Panc1 (cell line): Measurements from ENCODE around the gene TEAD4. TPM values are rescaled to one million over a fixed set of nuclear protein-coding genes. Genes with fewer than 3 reads are reported as not detected.

Experiments used
- ATAC-seq: fragments of 200-7000 bp; cut with Tn5 transposase; 2 replicates; pipeline ENCODE4 v1.9.1; 2020; ENCODE audit warnings: mild to moderate bottlenecking, moderate library complexity
- BruUV-seq: library from RNA; stranded (reverse); fragments of 400-500 nt; replicated peaks from 2 replicates; lab custom pipeline; 2021; lab: Mats Ljungman, UMichigan
- CTCF ChIA-PET: fragments of 300-600 bp; sonication (Branson Sonifier 250); formaldehyde crosslinking; loops from one replicate; lab custom pipeline; 2022; ENCODE audit warnings: antibody characterized with exemption; lab: Charles Lee
- POLR2A ChIA-PET: fragments of 300-600 bp; sonication (Branson Sonifier 250); formaldehyde crosslinking; loops from one replicate; lab custom pipeline; 2022; ENCODE audit warnings: antibody characterized with exemption; lab: Charles Lee
- DNase-seq: peaks from one replicate; pipeline ENCODE4 v3.0.0-alpha.2; 2010; ENCODE audit warnings: low read depth, low spot score
- H3K27ac ChIP-seq: 2 replicates; pipeline ENCODE4 v1.5.1; 2011; ENCODE audit warnings: mild to moderate bottlenecking, low read length, inconsistent platforms
- H3K27me3 ChIP-seq: fragments of 200-500 bp; sonication (Bioruptor generic); 2 replicates; pipeline ENCODE4 v1.6.0; 2014; ENCODE audit warnings: low read length, inconsistent platforms; ENCODE audit not compliant: control insufficient read depth, insufficient read depth
- H3K36me3 ChIP-seq: fragments of 200-500 bp; sonication (Bioruptor generic); 2 replicates; pipeline ENCODE4 v1.5.1; 2014; ENCODE audit warnings: inconsistent platforms, mild to moderate bottlenecking, low read length, moderate library complexity; ENCODE audit not compliant: control insufficient read depth, insufficient read depth
- H3K4me1 ChIP-seq: 2 replicates; pipeline ENCODE4 v1.5.1; 2011; ENCODE audit warnings: inconsistent platforms, mild to moderate bottlenecking, low read length, moderate library complexity; ENCODE audit not compliant: control insufficient read depth, insufficient read depth
- H3K4me3 ChIP-seq, 2 experiments: 2 replicates each; pipeline ENCODE4 v1.5.1; 2011 to 2012; ENCODE audit warnings: low read depth in 2 of 2, low read length in 2 of 2, mild to moderate bottlenecking in 2 of 2, inconsistent platforms in 1 of 2, moderate library complexity in 1 of 2
- H3K9me3 ChIP-seq: fragments of 200-500 bp; sonication (Bioruptor generic); 2 replicates; pipeline ENCODE4 v1.5.1; 2014; ENCODE audit warnings: low read depth, mild to moderate bottlenecking, inconsistent platforms, low read length, moderate library complexity; ENCODE audit not compliant: control insufficient read depth, insufficient read depth
- CTCF ChIP-seq: fragments of 450-650 bp; IDR thresholded peaks from 2 replicates; pipeline ENCODE4 v1.5.1; 2017; ENCODE audit warnings: mild to moderate bottlenecking
- POLR2AphosphoS5 ChIP-seq: IDR thresholded peaks from 2 replicates; pipeline ENCODE4 v1.6.1; 2012; ENCODE audit warnings: mild to moderate bottlenecking, low read depth, low read length, moderate library complexity
- REST ChIP-seq, 2 experiments: IDR thresholded peaks; 2 replicates each; pipeline ENCODE4 v1.6.1; 2011 to 2012; ENCODE audit warnings: low read depth in 2 of 2, control low read depth in 1 of 2, low read length in 1 of 2, mild to moderate bottlenecking in 1 of 2, moderate library complexity in 1 of 2; ENCODE audit not compliant: insufficient read depth in 1 of 2
- SIN3A ChIP-seq: IDR thresholded peaks from 2 replicates; pipeline ENCODE4 v1.6.1; 2012; ENCODE audit warnings: low read depth, mild to moderate bottlenecking, low read length, moderate library complexity, borderline replicate concordance; ENCODE audit not compliant: insufficient read depth
- TCF7L2 ChIP-seq: IDR thresholded peaks from 2 replicates; pipeline ENCODE4 v1.6.1; 2011; ENCODE audit warnings: mild to moderate bottlenecking, low read depth, low read length, inconsistent platforms
- in situ Hi-C: cut with HindIII; loops from 2 replicates; pipeline ENCODE4 v1.10.0; 2016; ENCODE audit warnings: low sequenced_read_pairs, low pct_unique_long_range_greater_than_20kb
- intact Hi-C: fragments of 100-400 bp; cut with micrococcal nuclease; formaldehyde crosslinking; loops from one replicate; pipeline ENCODE4 v1.10.0; 2022; ENCODE audit not compliant: unreplicated experiment
- total RNA-seq: library from RNA; stranded (reverse); gene quantifications from one replicate; pipeline ENCODE4 v1.2.1, GENCODE V29; 2021; ENCODE audit not compliant: unreplicated experiment

TEAD4 gene
- total RNA-seq, 1 experiment from 2014 or later = 47.6 TPM

- no peaks in the 10 kb centered on the region for H3K4me1 ChIP-seq
- TF ChIP-seq CTCF (no peak), POLR2AphosphoS5 (no peak), SIN3A (no peak)
- in situ Hi-C loops (no loop called here), intact Hi-C loops (no loop called here)
- H3K4me3 ChIP-seq = no peak overlapping the region
- no peaks in the 10 kb centered on the region for H3K9me3 ChIP-seq
- no peak for DNase-seq
- H3K36me3 ChIP-seq = no peaks in the 10 kb centered on the region
- H3K27ac ChIP-seq = no peak overlapping the region
- no peaks in the 10 kb centered on the region for H3K27me3 ChIP-seq
- ChIA-PET CTCF (no interaction called here), POLR2A (no interaction called here)
- no TSS peak for BruUV-seq
- ATAC-seq = no peak
Measured at GRCh38 chr12:3086729-3087323, 127.6 kb downstream of the TEAD4 start.

GRCh38 chr12:3087758-3088650 is 128.8 kb downstream of the TEAD4 start:
- Histone ChIP-seq H3K27ac (no peak overlapping the region), H3K27me3 (no peaks in the 10 kb centered on the region), H3K4me1 (no peaks in the 10 kb centered on the region), H3K36me3 (no peaks in the 10 kb centered on the region), H3K9me3 (no peaks in the 10 kb centered on the region), H3K4me3 (no peak overlapping the region)
- TF ChIP-seq TCF7L2 = no peak
- ATAC-seq (no peak), DNase-seq (no peak)
- POLR2A ChIA-PET = no interaction called here
- in situ Hi-C loops (no loop called here), intact Hi-C loops (no loop called here)
- no TSS peak for BruUV-seq
- CTCF ChIA-PET = no interaction called here

GRCh38 chr12:3089588-3089987 is 130.4 kb downstream of the TEAD4 start:
- BruUV-seq = no TSS peak
- POLR2A ChIA-PET = no interaction called here
- no peak overlapping the region for H3K4me3 ChIP-seq
- ATAC-seq (no peak), DNase-seq (no peak)
- TF ChIP-seq SIN3A = no peak
- TF ChIP-seq TCF7L2 = no peak
- TF ChIP-seq REST (IDR thresholded peaks at IDR 0.05; ENCODE audit: insufficient read depth in 1 of 2, low read depth in 2 of 2, low read length in 1 of 2) = no peak
- no peak for TF ChIP-seq POLR2AphosphoS5
- TF ChIP-seq CTCF = no peak
- CTCF ChIA-PET = no interaction called here
- no peaks in the 10 kb centered on the region for H3K9me3 ChIP-seq
- H3K36me3 ChIP-seq = no peaks in the 10 kb centered on the region
- no peak overlapping the region for H3K27ac ChIP-seq
- no peaks in the 10 kb centered on the region for H3K4me1 ChIP-seq
- in situ Hi-C loops = no loop called here
- intact Hi-C loops = no loop called here
- H3K27me3 ChIP-seq = no peaks in the 10 kb centered on the region
